ENCODE results near the gene SCUBE2.

GRCh38 chr11:9126636-9127035 is 35.2 kb upstream of the SCUBE2 start:
- no peak for TF ChIP-seq CTCF (tag by site-specific recombination; IDR thresholded peaks at IDR 0.05)
- no peak for TF ChIP-seq ZBTB21 (tag by site-specific recombination; IDR thresholded peaks at IDR 0.05)
- no peak for TF ChIP-seq ZNF596 (tag by site-specific recombination; IDR thresholded peaks at IDR 0.05)
